ENCODE measurements around the gene C10orf90. TPM values are rescaled to one million over a fixed set of nuclear protein-coding genes. Genes with fewer than 3 reads are reported as not detected.

Gene C10orf90
- polyA plus RNA-seq, 3 donors: not detected

GRCh38 chr10:126568809-126569385, 101.6 kb downstream of the C10orf90 start:
- TF ChIP-seq CTCF (IDR thresholded peaks at IDR 0.05): no peak
- H3K27ac ChIP-seq (ENCODE audit: low read depth in 1 of 2, low read length in 2 of 2): no peak overlapping the region
- Mint-ChIP-seq H3K4me3 (no peak overlapping the region), H3K9me3 (peaks cover 0 to 11% (median 6%) of the 10 kb centered on the region in 7 donors), H3K36me3 (no peaks in the 10 kb centered on the region), H3K27me3 (ENCODE audit: low read depth in 3 of 3) (peaks cover 3 to 4% (median 4%) of the 10 kb centered on the region in 3 donors), H3K4me1 (no peaks in the 10 kb centered on the region), H3K27ac (peak overlapping the region in 1 of 7 donors; percentile 77)
- H3K79me2 ChIP-seq (ENCODE audit: insufficient read depth, low read length): no peaks in the 10 kb centered on the region
- H2AFZ ChIP-seq (ENCODE audit: insufficient read depth, low read depth, low read length, poor library complexity, severe bottlenecking): no peak overlapping the region
- no peak overlapping the region for H3K4me2 ChIP-seq (replicated peaks; ENCODE audit: extremely low read depth, low read length, poor library complexity, severe bottlenecking)
- H4K20me1 ChIP-seq (ENCODE audit: insufficient read depth, low read length): no peaks in the 10 kb centered on the region
- H3K4me3 ChIP-seq (replicated peaks in 1 of 3; ENCODE audit: low read depth in 2 of 3, low read length in 3 of 3): no peak overlapping the region
- no peaks in the 10 kb centered on the region for H3K4me1 ChIP-seq (ENCODE audit: control insufficient read depth in 1 of 2, insufficient read depth in 2 of 2, low read length in 2 of 2)
- no peak overlapping the region for H3K9ac ChIP-seq (ENCODE audit: insufficient read depth, low read length, poor library complexity, severe bottlenecking)
- DNase-seq: no peak
- H3K27me3 ChIP-seq (ENCODE audit: control insufficient read depth in 2 of 2, insufficient read depth in 2 of 2, low read length in 2 of 2): no peaks in the 10 kb centered on the region
- intact Hi-C loops (cut with micrococcal nuclease): no loop called here
- 75% methylated on average over 6 of the region's 7 CpGs for WGBS (ENCODE audit: insufficient coverage)
- H3K9me3 ChIP-seq (replicated peaks in 1 of 2; ENCODE audit: control insufficient read depth in 1 of 2, insufficient read depth in 1 of 2, low read length in 2 of 2): peaks cover 0 to 10% of the 10 kb centered on the region in 2 donors
- no peaks in the 10 kb centered on the region for H3K36me3 ChIP-seq (replicated peaks in 1 of 2; ENCODE audit: control insufficient read depth in 1 of 2, insufficient read depth in 2 of 2, low read length in 2 of 2)

- Histone ChIP-seq H2AFZ (ENCODE audit: insufficient read depth, low read depth, low read length, poor library complexity, severe bottlenecking) (no peak overlapping the region), H3K4me3 (replicated peaks in 1 of 3; ENCODE audit: low read depth in 2 of 3, low read length in 3 of 3) (no peak overlapping the region), H3K4me2 (replicated peaks; ENCODE audit: extremely low read depth, low read length, poor library complexity, severe bottlenecking) (no peak overlapping the region), H4K20me1 (ENCODE audit: insufficient read depth, low read length) (no peaks in the 10 kb centered on the region), H3K36me3 (replicated peaks in 1 of 2; ENCODE audit: control insufficient read depth in 1 of 2, insufficient read depth in 2 of 2, low read length in 2 of 2) (no peaks in the 10 kb centered on the region), H3K27me3 (ENCODE audit: control insufficient read depth in 2 of 2, insufficient read depth in 2 of 2, low read length in 2 of 2) (no peaks in the 10 kb centered on the region), H3K79me2 (ENCODE audit: insufficient read depth, low read length) (no peaks in the 10 kb centered on the region), H3K4me1 (ENCODE audit: control insufficient read depth in 1 of 2, insufficient read depth in 2 of 2, low read length in 2 of 2) (no peaks in the 10 kb centered on the region), H3K9me3 (replicated peaks in 1 of 2; ENCODE audit: control insufficient read depth in 1 of 2, insufficient read depth in 1 of 2, low read length in 2 of 2) (peaks cover 0 to 2% of the 10 kb centered on the region in 2 donors), H3K9ac (ENCODE audit: insufficient read depth, low read length, poor library complexity, severe bottlenecking) (no peak overlapping the region), H3K27ac (ENCODE audit: low read depth in 1 of 2, low read length in 2 of 2) (no peak overlapping the region)
- no peaks in the 10 kb centered on the region for H3K4me1 Mint-ChIP-seq
- no peak overlapping the region for H3K4me3 Mint-ChIP-seq
- peaks cover 3 to 4% (median 4%) of the 10 kb centered on the region in 3 donors for H3K27me3 Mint-ChIP-seq (ENCODE audit: low read depth in 3 of 3)
- no peaks in the 10 kb centered on the region for H3K36me3 Mint-ChIP-seq
- peaks cover 0 to 7% (median 0%) of the 10 kb centered on the region in 7 donors for H3K9me3 Mint-ChIP-seq
- H3K27ac Mint-ChIP-seq: no peak overlapping the region
- DNase-seq: no peak
- TF ChIP-seq CTCF (IDR thresholded peaks at IDR 0.05): no peak
- 93% methylated on average over 2 of the region's 3 CpGs for WGBS (ENCODE audit: insufficient coverage)
- intact Hi-C loops (cut with micrococcal nuclease): no loop called here
These were observed 104.6 kb downstream of the C10orf90 start for GRCh38 chr10:126565871-126566270.
